ENCODE data around the gene MCC. TPM values are rescaled to one million over a fixed set of nuclear protein-coding genes. Genes with fewer than 3 reads are reported as not detected.

The MCC gene
- total RNA-seq, 1 donor from 2014 or later = 47.9 TPM

GRCh38 chr5:113118765-113119164, 369.5 kb downstream of the MCC start:
- intact Hi-C loops (cut with DNase I) = no loop called here
- peaks cover 27% of the 10 kb centered on the region for H3K4me1 ChIP-seq

GRCh38 chr5:113118298-113118697, 370.0 kb downstream of the MCC start:
- intact Hi-C loops (cut with DNase I) = no loop called here
- no peak for TF ChIP-seq CTCF (IDR thresholded peaks at IDR 0.05)
- no peak for TF ChIP-seq POLR2AphosphoS5 (IDR thresholded peaks at IDR 0.05; ENCODE audit: insufficient read depth in 1 of 2, low read depth in 1 of 2)
- TF ChIP-seq POLR2A (IDR thresholded peaks at IDR 0.05) = no peak
- Histone ChIP-seq H3K36me3 (no peaks in the 10 kb centered on the region), H3K4me1 (peaks cover 27% of the 10 kb centered on the region), H3K27ac (peak overlapping the region; percentile 52), H3K9me3 (no peaks in the 10 kb centered on the region), H3K27me3 (no peaks in the 10 kb centered on the region), H3K4me3 (no peak overlapping the region)
- no peak for DNase-seq (ENCODE audit: extremely low spot score in 2 of 2)

More at GRCh38 chr5:113118765-113119164, 369.5 kb downstream of the MCC start:
- no peak overlapping the region for H3K4me3 ChIP-seq
- H3K27me3 ChIP-seq = no peaks in the 10 kb centered on the region
- TF ChIP-seq CTCF (IDR thresholded peaks at IDR 0.05) (no peak), POLR2AphosphoS5 (IDR thresholded peaks at IDR 0.05; ENCODE audit: insufficient read depth in 1 of 2, low read depth in 1 of 2) (no peak), POLR2A (IDR thresholded peaks at IDR 0.05) (no peak)
- peak overlapping the region; percentile 52 for H3K27ac ChIP-seq
- H3K9me3 ChIP-seq = no peaks in the 10 kb centered on the region
- H3K36me3 ChIP-seq = no peaks in the 10 kb centered on the region
- DNase-seq (ENCODE audit: extremely low spot score in 2 of 2) = no peak

- no peak for DNase-seq (ENCODE audit: extremely low spot score in 2 of 2)
- Histone ChIP-seq H3K9me3 (no peaks in the 10 kb centered on the region), H3K4me3 (no peak overlapping the region), H3K4me1 (peaks cover 27% of the 10 kb centered on the region), H3K27me3 (no peaks in the 10 kb centered on the region), H3K36me3 (no peaks in the 10 kb centered on the region), H3K27ac (peak overlapping the region; percentile 52)
- TF ChIP-seq POLR2A (IDR thresholded peaks at IDR 0.05) (no peak), CTCF (IDR thresholded peaks at IDR 0.05) (no peak), POLR2AphosphoS5 (IDR thresholded peaks at IDR 0.05; ENCODE audit: insufficient read depth in 1 of 2, low read depth in 1 of 2) (no peak)
- intact Hi-C loops (cut with DNase I) = no loop called here
Measured at GRCh38 chr5:113117543-113118115, 370.6 kb downstream of the MCC start.

GRCh38 chr5:113115956-113116355, 372.3 kb downstream of the MCC start:
- no peak for DNase-seq (ENCODE audit: extremely low spot score in 2 of 2)
- Histone ChIP-seq H3K9me3 (no peaks in the 10 kb centered on the region), H3K27me3 (no peaks in the 10 kb centered on the region), H3K27ac (no peak overlapping the region), H3K4me1 (peaks cover 27% of the 10 kb centered on the region), H3K36me3 (no peaks in the 10 kb centered on the region), H3K4me3 (no peak overlapping the region)
- intact Hi-C loops (cut with DNase I) = no loop called here
- TF ChIP-seq CTCF (IDR thresholded peaks at IDR 0.05) (no peak), POLR2AphosphoS5 (IDR thresholded peaks at IDR 0.05; ENCODE audit: insufficient read depth in 1 of 2, low read depth in 1 of 2) (no peak)

- Histone ChIP-seq H3K36me3 (no peaks in the 10 kb centered on the region), H3K27me3 (no peaks in the 10 kb centered on the region), H3K4me1 (peaks cover 27% of the 10 kb centered on the region), H3K9me3 (no peaks in the 10 kb centered on the region), H3K27ac (no peak overlapping the region), H3K4me3 (no peak overlapping the region)
- no peak for DNase-seq (ENCODE audit: extremely low spot score in 2 of 2)
- intact Hi-C loops (cut with DNase I) = no loop called here
- TF ChIP-seq CTCF (IDR thresholded peaks at IDR 0.05) (no peak), POLR2A (IDR thresholded peaks at IDR 0.05) (no peak), POLR2AphosphoS5 (IDR thresholded peaks at IDR 0.05; ENCODE audit: insufficient read depth in 1 of 2, low read depth in 1 of 2) (no peak)
Measured at GRCh38 chr5:113115061-113115460, 373.2 kb downstream of the MCC start.
